Measurements from ENCODE around the gene ANKRD27.

GRCh38 chr19:32613008-32613407 lies 62.0 kb downstream of the ANKRD27 start:
- TF ChIP-seq CTCF (conservative IDR thresholded peaks at IDR 0.05) = no peak
- TF ChIP-seq EZH2 (IDR thresholded peaks at IDR 0.05; ENCODE audit: low read depth) = no peak

All from PC-9 (cell line).